PC-9 (cell line): ENCODE data around the gene RGR. TPM values are rescaled to one million over a fixed set of nuclear protein-coding genes. Genes with fewer than 3 reads are reported as not detected.

Experiments used
- Bru-seq: library from RNA; stranded (reverse); fragments of 400-500 nt; gene quantifications from one replicate; lab custom pipeline; 2021; lab: Mats Ljungman, UMichigan
- BruChase-seq, 2 experiments: library from RNA; stranded (reverse); fragments of 400-500 nt; gene quantifications; one replicate each; lab custom pipeline; 2021; lab: Mats Ljungman, UMichigan
- BruUV-seq: library from RNA; stranded (reverse); fragments of 400-500 nt; replicated peaks from 2 replicates; lab custom pipeline; 2021; lab: Mats Ljungman, UMichigan
- CTCF ChIA-PET: fragments of 300-600 bp; sonication (Branson Sonifier 250); formaldehyde crosslinking; loops from one replicate; lab custom pipeline; 2022; ENCODE audit warnings: antibody characterized with exemption; lab: Charles Lee
- POLR2A ChIA-PET: fragments of 300-600 bp; sonication (Branson Sonifier 250); formaldehyde crosslinking; loops from one replicate; lab custom pipeline; 2022; ENCODE audit warnings: antibody characterized with exemption; ENCODE audit not compliant: unreplicated experiment; lab: Charles Lee
- DNase-seq, 2 experiments: peaks; one replicate each; pipeline versions ENCODE4 v3.0.0 to v3.0.0-alpha.2; 2015 to 2022; ENCODE audit warnings: mixed read lengths in 1 of 2
- H2AFZ ChIP-seq: fragments of 200-600 bp; sonication (generic); 2 replicates; pipeline ENCODE4 v1.8.1; 2017; ENCODE audit warnings: antibody characterized with exemption
- H3F3A ChIP-seq: fragments of 200-600 bp; sonication (generic); 2 replicates; pipeline ENCODE4 v1.8.1; 2017; ENCODE audit warnings: antibody characterized with exemption, mild to moderate bottlenecking, low read depth; ENCODE audit not compliant: insufficient read depth
- H3K27ac ChIP-seq: fragments of 200-600 bp; sonication (generic); 2 replicates; pipeline ENCODE4 v1.6.1; 2016; ENCODE audit warnings: mixed run types
- H3K27me3 ChIP-seq: fragments of 200-600 bp; sonication (generic); 2 replicates; pipeline ENCODE4 v1.6.1; 2016; ENCODE audit warnings: low read depth, mixed run types; ENCODE audit not compliant: insufficient read depth
- H3K36me3 ChIP-seq: fragments of 200-600 bp; sonication (generic); 2 replicates; pipeline ENCODE4 v1.6.1; 2016; ENCODE audit warnings: low read depth, mixed run types
- H3K4me1 ChIP-seq: fragments of 200-600 bp; sonication (generic); replicated peaks from 2 replicates; pipeline ENCODE4 v1.6.1; 2016; ENCODE audit warnings: mixed run types; ENCODE audit not compliant: insufficient read depth
- H3K4me2 ChIP-seq: fragments of 200-600 bp; sonication (generic); 2 replicates; pipeline ENCODE4 v1.6.1; 2017; ENCODE audit warnings: mixed run types
- H3K4me3 ChIP-seq: fragments of 200-600 bp; sonication (generic); 2 replicates; pipeline ENCODE4 v1.6.1; 2016; ENCODE audit warnings: mixed run types
- H3K79me2 ChIP-seq: fragments of 200-600 bp; sonication (generic); 2 replicates; pipeline ENCODE4 v1.6.1; 2017; ENCODE audit warnings: low read depth, mixed run types
- H3K9me2 ChIP-seq: fragments of 200-600 bp; sonication (generic); 2 replicates; pipeline ENCODE4 v1.8.1; 2017; ENCODE audit warnings: mild to moderate bottlenecking; ENCODE audit not compliant: insufficient read depth
- H3K9me3 ChIP-seq: fragments of 200-600 bp; sonication (generic); 2 replicates; pipeline ENCODE4 v1.8.1; 2016; ENCODE audit warnings: low read depth; ENCODE audit not compliant: insufficient read depth
- H4K20me1 ChIP-seq: fragments of 200-600 bp; sonication (generic); 2 replicates; pipeline ENCODE4 v1.8.1; 2017; ENCODE audit not compliant: insufficient read depth
- CTCF ChIP-seq: fragments of 200-600 bp; sonication (generic); conservative IDR thresholded peaks from 2 replicates; pipeline ENCODE4 v1.6.1; 2017; ENCODE audit warnings: mixed run types, antibody characterized with exemption, mild to moderate bottlenecking, moderate library complexity
- EZH2 ChIP-seq: fragments of 200-600 bp; sonication (generic); IDR thresholded peaks from 2 replicates; pipeline ENCODE4 v1.8.0; 2017; ENCODE audit warnings: antibody characterized with exemption, low read depth
- intact Hi-C: fragments of 100-400 bp; cut with micrococcal nuclease; formaldehyde crosslinking; loops from one replicate; pipeline ENCODE4 v1.10.0; 2022; ENCODE audit not compliant: unreplicated experiment
- long read RNA-seq: library from polyadenylated mRNA; stranded (forward); transcript quantifications from one replicate; pipeline ENCODE4 v2.0.0, GENCODE V29; 2022
- total RNA-seq: library from RNA; stranded (reverse); gene quantifications from 2 replicates; pipeline ENCODE4 v1.2.3, GENCODE V29; 2021

The RGR gene, protein sequence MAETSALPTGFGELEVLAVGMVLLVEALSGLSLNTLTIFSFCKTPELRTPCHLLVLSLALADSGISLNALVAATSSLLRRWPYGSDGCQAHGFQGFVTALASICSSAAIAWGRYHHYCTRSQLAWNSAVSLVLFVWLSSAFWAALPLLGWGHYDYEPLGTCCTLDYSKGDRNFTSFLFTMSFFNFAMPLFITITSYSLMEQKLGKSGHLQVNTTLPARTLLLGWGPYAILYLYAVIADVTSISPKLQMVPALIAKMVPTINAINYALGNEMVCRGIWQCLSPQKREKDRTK
- not detected in 2 replicates for total RNA-seq
- Bru-seq, nascent RNA, result not detected
- percentile 8 among the genes with signal in this experiment for BruChase-seq, experiment 1, labeled RNA remaining after a 2-hour chase
- not detected for BruChase-seq, experiment 2, labeled RNA remaining after a 6-hour chase
- long read RNA-seq, result 0 reads

GRCh38 chr10:84244651-84245270 is at the start of gene RGR:
Gene RGR (plus strand): TSS chr10:84245053. CDS start chr10:84245091, 38 bp downstream.
- Histone ChIP-seq H4K20me1 (no peaks in the 10 kb centered on the region), H3K4me2 (no peak within 1 kb of the TSS), H3F3A (no peaks in the 10 kb centered on the region), H3K27me3 (peaks cover 99% of the 10 kb centered on the region), H3K9me2 (no peaks in the 10 kb centered on the region), H3K79me2 (no peaks in the 10 kb centered on the region), H3K4me1 (no peaks in the 10 kb centered on the region), H3K4me3 (no peak within 1 kb of the TSS), H2AFZ (no peak within 1 kb of the TSS), H3K9me3 (no peaks in the 10 kb centered on the region; the same call in 1 of the 2 replicates), H3K36me3 (no peaks in the 10 kb centered on the region), H3K27ac (no peak within 1 kb of the TSS)
- intact Hi-C loops, result no loop called here
- TF ChIP-seq CTCF (no peak), EZH2 (no peak)
- DNase-seq, result no peak
- ChIA-PET CTCF (interaction anchor here (1.0 kb wide), 1 partner anchor 279 kb away, joined by 5 read pairs; no protein-coding TSS in a partner anchor), POLR2A (interaction anchor here (0.6 kb wide), 1 partner anchor 85 kb away, joined by 4 read pairs; no protein-coding TSS in a partner anchor)
- BruUV-seq, result no TSS peak

DNA sequence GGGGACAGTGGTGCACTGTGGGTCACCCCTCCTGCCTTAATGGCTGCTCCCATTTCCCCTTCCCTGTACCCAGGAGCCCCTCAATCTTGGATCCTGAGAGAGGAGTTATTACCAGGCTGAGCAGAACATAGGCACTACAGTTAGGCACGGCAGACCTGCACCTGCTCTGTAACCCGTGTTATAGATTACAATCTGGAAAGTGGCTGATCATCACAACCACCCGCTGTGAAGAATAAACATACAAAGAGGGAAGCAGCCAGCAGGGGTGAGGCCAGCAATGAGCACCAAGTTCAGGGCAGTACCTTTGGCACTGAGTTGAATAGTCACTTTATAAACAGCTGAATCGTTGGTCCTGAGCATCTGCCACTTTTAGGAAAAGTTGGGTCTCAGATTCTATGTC is 48.8 kb upstream of the RGR start:
- Histone ChIP-seq H3K27ac (no peak overlapping the region), H3K36me3 (no peaks in the 10 kb centered on the region), H3K9me2 (no peaks in the 10 kb centered on the region), H3K4me2 (no peak overlapping the region), H4K20me1 (0 out of 2 replicates have a peak, but pooled peaks cover 9% of the 10 kb centered on the region), H3K4me3 (no peak overlapping the region), H3K4me1 (no peaks in the 10 kb centered on the region), H3K79me2 (no peaks in the 10 kb centered on the region), H2AFZ (no peak overlapping the region), H3K9me3 (no peaks in the 10 kb centered on the region), H3F3A (no peaks in the 10 kb centered on the region), H3K27me3 (peaks cover 92% of the 10 kb centered on the region)
- TF ChIP-seq EZH2, result no peak
- no peak for TF ChIP-seq CTCF
- POLR2A ChIA-PET, result no interaction called here
- CTCF ChIA-PET, result interaction anchor here (0.6 kb wide), 1 partner anchor 332 kb away, joined by 5 read pairs; no protein-coding TSS in a partner anchor
- BruUV-seq, result no TSS peak
- peak in 1 of 2 experiments; percentile 78 for DNase-seq
- intact Hi-C loops, result no loop called here

GRCh38 chr10:84196941-84197340 is 47.9 kb upstream of the RGR start:
- peaks cover 92% of the 10 kb centered on the region for H3K27me3 ChIP-seq

More at GRCh38 chr10:84196941-84197340, 47.9 kb upstream of the RGR start:
- no peak overlapping the region for H3K4me2 ChIP-seq
- CTCF ChIA-PET, result no interaction called here
- H2AFZ ChIP-seq, result no peak overlapping the region
- DNase-seq, result no peak
- no peaks in the 10 kb centered on the region for H3K9me2 ChIP-seq
- H3K36me3 ChIP-seq, result no peaks in the 10 kb centered on the region
- no peaks in the 10 kb centered on the region for H3K9me3 ChIP-seq
- no peaks in the 10 kb centered on the region for H3F3A ChIP-seq
- H3K27ac ChIP-seq, result no peak overlapping the region
- H3K79me2 ChIP-seq, result no peaks in the 10 kb centered on the region
- POLR2A ChIA-PET, result no interaction called here
- H3K4me3 ChIP-seq, result no peak overlapping the region
- intact Hi-C loops, result no loop called here
- TF ChIP-seq CTCF, result no peak
- TF ChIP-seq EZH2, result no peak
- no peaks in the 10 kb centered on the region for H3K4me1 ChIP-seq
- BruUV-seq, result no TSS peak
- H4K20me1 ChIP-seq, result 0 out of 2 replicates have a peak, but pooled peaks cover 9% of the 10 kb centered on the region
